Erythroblast (primary cell): ENCODE results near the gene MATN3.

Experiments used
- GATA1 ChIP-seq: IDR thresholded peaks from 2 replicates; pipeline ENCODE4 v1.6.1; 2011; ENCODE audit warnings: low read depth, mild to moderate bottlenecking, control low read depth, low read length, moderate library complexity
- POLR2A ChIP-seq: IDR thresholded peaks from 2 replicates; pipeline ENCODE4 v1.6.1; 2011; ENCODE audit warnings: mild to moderate bottlenecking, low read length

DNA sequence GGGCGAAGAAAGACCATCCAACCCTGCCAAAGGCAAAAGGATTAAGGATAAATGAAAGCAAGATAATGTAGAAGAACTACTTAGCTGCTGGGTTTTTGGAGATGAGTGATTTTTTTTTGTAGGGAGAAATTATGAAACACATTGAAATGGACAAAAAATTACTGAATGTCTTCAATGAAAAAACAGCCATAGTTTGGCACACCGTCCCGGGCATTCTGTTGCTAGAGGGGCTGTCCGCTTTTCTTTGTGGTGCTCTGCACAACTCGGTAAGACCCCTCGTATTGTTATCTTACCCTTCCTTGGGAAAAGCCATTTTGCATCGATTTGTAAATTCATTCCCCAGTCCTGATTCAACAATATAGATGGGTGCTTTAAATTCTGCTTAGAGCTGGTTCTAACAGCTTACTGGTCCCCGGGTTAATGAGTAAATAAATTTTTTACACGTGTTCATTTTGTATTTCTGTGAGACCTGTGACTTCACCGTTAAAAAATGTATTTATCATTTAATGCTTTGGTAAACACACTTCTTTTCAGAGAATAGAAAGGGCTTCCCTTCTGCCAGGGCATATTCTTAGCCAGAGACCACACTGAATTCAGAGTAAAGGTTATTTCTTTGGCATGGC, 39.9 kb upstream of the MATN3 start:
- TF ChIP-seq POLR2A (no peak), GATA1 (no peak)
